ENCODE data around the gene GAGE12H.
"Not testable (repeated sequence)": the region's sequence is repeated elsewhere in the genome, so short reads cannot be mapped to it uniquely, and the experiment has no call there.

The GAGE12H gene

GRCh38 chrX:49579649-49580048, at the start of gene GAGE12H:
Gene GAGE12H, plus strand, starts transcription at chrX:49579949. Its CDS starts 1,155 bp downstream, at chrX:49581104.
- DNase-seq (ENCODE audit: low read depth) = not testable (repeated sequence)

GRCh38 chrX:49531877-49532276, 47.9 kb upstream of the GAGE12H start, which contains the start of gene GAGE12C:
Gene GAGE12C, plus strand, starts transcription at chrX:49532177. Its CDS starts 1,155 bp downstream, at chrX:49533332.
- not testable (repeated sequence) for H3K4me3 ChIP-seq (ENCODE audit: low read depth, low read length)

More at GRCh38 chrX:49579649-49580048, at the start of gene GAGE12H:
- not testable (repeated sequence) for H3K4me3 ChIP-seq (ENCODE audit: low read depth, low read length)

GRCh38 chrX:49541433-49541832, 38.3 kb upstream of the GAGE12H start, which contains the start of gene GAGE12D:
Gene GAGE12D, plus strand, starts transcription at chrX:49541733. Its CDS starts 1,155 bp downstream, at chrX:49542888.
- H3K4me3 ChIP-seq (ENCODE audit: low read depth, low read length); DNase-seq (ENCODE audit: low read depth): not testable (repeated sequence)

More at GRCh38 chrX:49531877-49532276, 47.9 kb upstream of the GAGE12H start, which contains the start of gene GAGE12C:
- not testable (repeated sequence) for DNase-seq (ENCODE audit: low read depth)

GRCh38 chrX:49550989-49551388, 28.8 kb upstream of the GAGE12H start, which contains the start of gene GAGE12E:
Gene GAGE12E, plus strand, starts transcription at chrX:49551289. Its CDS starts 1,155 bp downstream, at chrX:49552444.
- H3K4me3 ChIP-seq (ENCODE audit: low read depth, low read length); DNase-seq (ENCODE audit: low read depth): not testable (repeated sequence)

- DNase-seq (ENCODE audit: low read depth); H3K4me3 ChIP-seq (ENCODE audit: low read depth, low read length): not testable (repeated sequence)
These were observed 19.2 kb upstream of the GAGE12H start, which contains the start of gene GAGE12F for GRCh38 chrX:49560542-49560941. Gene GAGE12F, plus strand, starts transcription at chrX:49560842. Its CDS starts 1,155 bp downstream, at chrX:49561997.

- DNase-seq (ENCODE audit: low read depth); H3K4me3 ChIP-seq (ENCODE audit: low read depth, low read length): not testable (repeated sequence)
These were observed 11.0 kb upstream of the GAGE12H start for GRCh38 chrX:49568728-49569127.

GRCh38 chrX:49569152-49569551, 10.6 kb upstream of the GAGE12H start:
- not testable (repeated sequence) for DNase-seq (ENCODE audit: low read depth)

GRCh38 chrX:49570100-49570499, 9.6 kb upstream of the GAGE12H start, which contains the start of gene GAGE12G:
Gene GAGE12G, plus strand, starts transcription at chrX:49570400. Its CDS starts 1,155 bp downstream, at chrX:49571555.
- H3K4me3 ChIP-seq (ENCODE audit: low read depth, low read length); DNase-seq (ENCODE audit: low read depth): not testable (repeated sequence)

More at GRCh38 chrX:49569152-49569551, 10.6 kb upstream of the GAGE12H start:
- H3K4me3 ChIP-seq (ENCODE audit: low read depth, low read length) = not testable (repeated sequence)

- not testable (repeated sequence) for DNase-seq (ENCODE audit: low read depth)
These were observed 9.4 kb downstream of the GAGE12H start, which contains the start of gene GAGE2A for GRCh38 chrX:49589196-49589595. Gene GAGE2A, plus strand, starts transcription at chrX:49589496. Its CDS starts 1,155 bp downstream, at chrX:49590651.

GRCh38 chrX:49589769-49590478, 10.2 kb downstream of the GAGE12H start:
- DNase-seq (ENCODE audit: low read depth) = not testable (repeated sequence)

More at GRCh38 chrX:49589196-49589595, 9.4 kb downstream of the GAGE12H start, which contains the start of gene GAGE2A:
- not testable (repeated sequence) for H3K4me3 ChIP-seq (ENCODE audit: low read depth, low read length)

GRCh38 chrX:49590488-49590887, 10.7 kb downstream of the GAGE12H start:
- not testable (repeated sequence) for DNase-seq (ENCODE audit: low read depth)

More at GRCh38 chrX:49589769-49590478, 10.2 kb downstream of the GAGE12H start:
- not testable (repeated sequence) for H3K4me3 ChIP-seq (ENCODE audit: low read depth, low read length)

GRCh38 chrX:49598720-49599119, 19.0 kb downstream of the GAGE12H start, which contains the start of gene GAGE1:
Gene GAGE1, plus strand, starts transcription at chrX:49599020. Its CDS starts 1,155 bp downstream, at chrX:49600175.
- H3K4me3 ChIP-seq (ENCODE audit: low read depth, low read length); DNase-seq (ENCODE audit: low read depth): not testable (repeated sequence)

More at GRCh38 chrX:49590488-49590887, 10.7 kb downstream of the GAGE12H start:
- not testable (repeated sequence) for H3K4me3 ChIP-seq (ENCODE audit: low read depth, low read length)

- DNase-seq (ENCODE audit: low read depth) = no peak
- TF ChIP-seq CTCF (IDR thresholded peaks at IDR 0.05; ENCODE audit: low read depth, low read length) (no peak), POLR2A (IDR thresholded peaks at IDR 0.05; ENCODE audit: extremely low read depth, insufficient read length) (no peak), MAX (IDR thresholded peaks at IDR 0.05; ENCODE audit: low read depth, low read length) (no peak), MYC (IDR thresholded peaks at IDR 0.05; ENCODE audit: low read depth, low read length) (no peak)
- no peak overlapping the region for H3K4me3 ChIP-seq (ENCODE audit: low read depth, low read length)
These were observed 31.1 kb downstream of the GAGE12H start for GRCh38 chrX:49610718-49611310.

Measured in NB4 (cell line).